GM18873 (cell line): ENCODE results near the gene CCNK.

Source experiments
- ATAC-seq: cut with Tn5 transposase; IDR thresholded peaks from one replicate; pipeline ENCODE4 v1.9.1; 2021; ENCODE audit warnings: mild to moderate bottlenecking, moderate library complexity, moderate number of reproducible peaks; ENCODE audit not compliant: unreplicated experiment, low FRiP score

Gene CCNK

GRCh38 chr14:99465288-99465687 lies 15.9 kb upstream of the CCNK start:
- no peak for ATAC-seq

GRCh38 chr14:99466758-99467157 lies 14.5 kb upstream of the CCNK start:
- no peak for ATAC-seq

GRCh38 chr14:99467336-99468078 lies 13.7 kb upstream of the CCNK start:
- ATAC-seq = no peak

- no peak for ATAC-seq
Measured at GRCh38 chr14:99468081-99468480, 13.1 kb upstream of the CCNK start.

- ATAC-seq = no peak
Measured at GRCh38 chr14:99468836-99469592, 12.2 kb upstream of the CCNK start.

GRCh38 chr14:99471731-99472130 lies 9.5 kb upstream of the CCNK start:
- no peak for ATAC-seq

GRCh38 chr14:99472937-99473336 lies 8.3 kb upstream of the CCNK start:
- ATAC-seq = no peak

DNA sequence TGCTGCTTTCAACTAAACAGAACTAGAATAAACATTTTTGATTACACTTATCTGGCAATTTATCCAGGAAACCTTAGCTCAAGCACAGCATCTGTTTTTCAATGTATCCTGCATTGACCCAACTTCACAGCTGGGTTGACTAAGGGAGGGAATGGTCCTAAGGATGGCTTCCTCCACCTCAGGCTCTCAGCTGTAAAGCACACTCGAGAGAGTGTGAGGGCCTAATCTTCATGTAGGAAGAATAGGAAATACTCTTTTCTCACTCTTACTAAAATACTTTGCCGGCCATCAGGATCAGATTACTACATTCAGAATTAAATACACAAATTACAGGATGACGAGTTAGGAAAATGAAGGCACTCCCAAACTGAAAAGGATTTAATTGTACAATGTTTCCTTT lies 7.8 kb upstream of the CCNK start:
- no peak for ATAC-seq

- ATAC-seq = no peak
Measured at GRCh38 chr14:99475179-99475578, 6.0 kb upstream of the CCNK start.

- ATAC-seq = no peak
Measured at GRCh38 chr14:99475660-99476059, 5.5 kb upstream of the CCNK start.

DNA sequence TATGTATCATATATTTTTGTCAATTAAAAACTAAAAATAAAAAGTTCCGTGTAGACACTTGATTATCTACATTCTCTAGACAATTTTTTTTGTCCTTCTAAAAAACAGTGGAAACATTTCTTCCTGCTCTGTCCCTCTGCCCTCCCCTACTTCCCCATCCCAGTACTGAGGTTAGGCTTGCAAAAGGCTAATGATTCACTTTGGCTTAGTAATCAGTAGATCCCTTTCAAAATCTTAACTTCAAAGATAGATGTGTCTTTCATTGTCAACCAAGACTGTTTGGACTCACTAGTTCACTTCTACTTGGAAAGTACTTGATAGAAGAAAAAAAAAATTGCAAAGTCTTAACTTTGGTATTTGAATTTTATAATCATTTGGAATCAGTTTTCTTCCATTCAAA lies 4.3 kb upstream of the CCNK start:
- no peak for ATAC-seq

- no peak for ATAC-seq
Measured at GRCh38 chr14:99478128-99478527, 3.1 kb upstream of the CCNK start.

GRCh38 chr14:99479160-99479905 lies 1.9 kb upstream of the CCNK start:
- no peak for ATAC-seq

DNA sequence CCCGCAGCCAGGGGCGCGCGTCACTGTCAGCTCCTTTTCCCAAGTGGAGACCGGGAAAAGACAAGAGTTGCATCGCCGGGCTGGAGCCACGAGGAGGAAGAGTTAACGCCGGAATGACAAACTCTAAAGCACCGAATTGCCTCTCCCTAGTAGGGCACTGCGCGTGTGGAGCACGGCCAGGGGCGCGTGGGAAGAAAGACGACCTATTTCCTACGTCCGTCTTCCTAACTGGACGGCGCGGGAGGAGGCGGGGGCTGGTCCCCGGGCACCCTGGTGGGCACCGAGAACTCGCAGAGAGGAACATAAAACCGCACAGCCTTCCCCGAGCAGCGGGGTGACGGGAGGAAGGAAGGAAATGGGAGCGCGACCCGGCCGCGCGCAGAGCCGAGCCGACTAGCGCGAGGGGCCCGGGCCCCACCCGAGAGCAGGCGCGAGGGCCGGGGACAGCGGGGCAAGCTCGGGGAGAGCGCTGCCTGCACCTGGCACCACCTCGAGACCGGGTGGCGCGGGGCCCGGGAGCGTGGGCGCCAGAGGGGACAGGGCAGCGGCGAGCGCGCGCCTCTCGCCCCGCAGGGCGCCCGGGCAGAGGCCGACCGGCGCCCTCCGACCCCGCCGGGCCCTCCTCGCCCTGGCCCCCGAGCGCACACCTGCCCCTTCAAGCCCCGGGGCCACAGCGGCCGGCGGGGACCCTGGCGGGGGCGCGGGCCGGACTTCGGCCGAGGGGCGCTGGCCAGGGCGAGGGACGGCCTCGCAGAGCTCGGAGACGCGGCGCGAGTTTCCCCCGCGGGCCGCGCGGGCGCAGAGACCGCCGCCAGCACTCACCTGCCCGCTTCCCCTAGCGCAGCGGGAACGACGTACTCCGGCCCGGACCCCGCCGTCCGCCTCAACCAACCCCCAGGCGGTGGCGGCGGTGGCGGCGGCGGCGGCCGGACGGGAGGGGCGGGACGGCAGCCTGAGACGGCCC lies 1.0 kb upstream of the CCNK start, which contains the start of gene SETD3:
SETD3 (minus strand) TSS at position 954 of the 964 bp plus-strand sequence. CDS start 15,054 bp downstream, outside the sequence.
- no peak for ATAC-seq

DNA sequence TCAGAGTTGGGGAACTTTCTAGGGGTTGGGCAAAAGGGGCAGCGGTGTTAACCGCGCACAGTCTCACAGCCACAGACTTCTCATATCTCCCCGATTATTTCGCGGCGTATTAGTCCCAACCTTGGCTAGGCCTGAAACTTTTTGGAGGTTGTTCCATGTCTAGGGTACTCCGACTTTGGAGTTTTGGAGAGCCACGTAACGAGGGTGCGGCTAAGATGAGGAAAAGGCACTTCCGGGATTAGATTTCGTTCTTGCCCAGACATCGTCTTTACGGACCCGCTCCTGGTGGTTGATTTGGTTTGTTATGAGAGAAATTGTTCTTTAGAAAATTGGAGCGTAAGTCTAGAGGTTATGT lies 513 bp downstream of the CCNK start:
- ATAC-seq = no peak

- no peak for ATAC-seq
Measured at GRCh38 chr14:99484106-99484505, 2.9 kb downstream of the CCNK start.

DNA sequence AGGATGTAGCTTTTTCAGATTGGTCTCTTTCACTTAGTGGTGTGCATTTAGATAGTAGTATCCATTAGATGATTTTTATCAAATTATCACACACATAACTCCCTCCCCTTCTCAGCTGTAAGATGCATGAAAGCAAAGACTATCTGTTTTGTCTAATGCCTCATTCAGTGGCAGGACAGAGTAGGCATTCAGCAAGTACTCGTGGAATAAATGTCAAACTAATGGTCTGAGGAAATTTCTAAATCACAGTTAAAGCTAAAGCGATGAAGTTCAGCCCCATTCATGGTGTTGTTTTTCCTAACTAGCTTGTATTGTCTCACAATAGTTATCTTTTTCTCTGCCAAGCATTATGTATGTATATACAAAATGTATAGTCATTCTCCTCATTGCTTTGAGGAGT lies 16.1 kb downstream of the CCNK start:
- no peak for ATAC-seq

- ATAC-seq = no peak
Measured at GRCh38 chr14:99497894-99498293, 16.7 kb downstream of the CCNK start.

- no peak for ATAC-seq
Measured at GRCh38 chr14:99502989-99503421, 21.8 kb downstream of the CCNK start.

DNA sequence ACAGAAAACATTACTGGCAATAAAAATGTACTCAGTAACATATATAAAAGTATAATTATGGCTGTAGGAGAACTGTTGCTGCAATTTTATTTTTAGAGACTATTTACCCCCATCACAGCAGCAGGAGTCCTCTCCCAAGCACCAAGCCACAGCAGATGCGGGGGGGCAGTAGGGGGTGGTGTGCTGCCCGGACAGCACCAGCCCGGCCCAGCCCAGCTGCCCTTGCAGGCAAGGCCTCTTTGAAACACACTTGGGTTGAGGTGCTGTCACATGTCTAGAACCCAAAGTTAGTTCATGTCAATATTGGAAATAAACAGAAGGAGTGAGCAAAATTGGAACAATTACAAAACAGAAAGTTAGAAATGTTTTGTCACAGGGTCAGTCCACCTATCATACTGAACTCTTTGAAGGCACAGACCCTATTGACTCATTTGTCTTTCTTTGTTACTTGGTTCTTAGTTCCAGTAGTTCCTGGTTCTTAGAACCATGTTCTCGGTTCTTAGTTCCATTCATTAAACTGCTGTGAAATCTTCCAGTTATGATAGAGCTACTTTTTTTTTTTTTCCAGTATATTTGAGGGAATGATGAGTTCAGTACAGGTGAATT lies 22.7 kb downstream of the CCNK start:
- no peak for ATAC-seq
